GM12875 (cell line): ENCODE results near the gene MYOC.

Experiments
- H3K4me3 ChIP-seq: one replicate; pipeline ENCODE4 v1.5.1; 2011; ENCODE audit warnings: low read depth, low read length, control low read depth
- CTCF ChIP-seq: IDR thresholded peaks from 2 replicates; pipeline ENCODE4 v1.5.1; 2011; ENCODE audit warnings: low read depth, mild to moderate bottlenecking, control low read depth, inconsistent platforms, low read length, moderate library complexity, borderline replicate concordance; ENCODE audit not compliant: insufficient read depth

The MYOC gene

GRCh38 chr1:171670739-171671138, 18.3 kb upstream of the MYOC start:
- H3K4me3 ChIP-seq: no peak overlapping the region
- TF ChIP-seq CTCF: no peak

- no peak for TF ChIP-seq CTCF
- H3K4me3 ChIP-seq: no peak overlapping the region
Observed at GRCh38 chr1:171668372-171668771, 15.9 kb upstream of the MYOC start.

- TF ChIP-seq CTCF: no peak
- H3K4me3 ChIP-seq: no peak overlapping the region
Observed at GRCh38 chr1:171666114-171666769, 13.8 kb upstream of the MYOC start.

- H3K4me3 ChIP-seq: no peak overlapping the region
- TF ChIP-seq CTCF: no peak
Observed at GRCh38 chr1:171664976-171665375, 12.5 kb upstream of the MYOC start.

GRCh38 chr1:171663854-171664575, 11.5 kb upstream of the MYOC start:
- no peak for TF ChIP-seq CTCF

GRCh38 chr1:171663036-171663853, 10.8 kb upstream of the MYOC start:
- no peak overlapping the region for H3K4me3 ChIP-seq
- TF ChIP-seq CTCF: no peak

More at GRCh38 chr1:171663854-171664575, 11.5 kb upstream of the MYOC start:
- no peak overlapping the region for H3K4me3 ChIP-seq
